Measurements from ENCODE around the gene ABCA1.

The ABCA1 gene

DNA sequence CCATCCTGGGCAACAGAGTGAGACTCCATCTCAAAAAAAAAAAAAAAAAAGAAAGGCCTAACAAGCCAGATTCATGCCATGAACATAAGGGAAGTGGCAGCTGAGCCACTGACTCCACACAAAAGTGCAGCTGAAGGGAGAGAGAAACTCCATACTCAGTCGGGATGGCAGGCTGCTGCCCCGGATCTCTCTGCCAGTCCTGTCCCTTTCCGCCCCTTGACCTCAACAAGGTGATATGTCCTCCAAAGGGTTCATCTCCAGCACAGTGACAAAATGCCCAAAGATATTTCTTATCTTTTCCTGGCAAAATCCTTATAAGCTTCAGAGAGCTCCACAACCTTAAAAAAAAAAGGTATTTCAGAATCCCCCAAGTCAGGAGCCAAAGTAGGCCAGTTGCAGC lies 52.6 kb downstream of the ABCA1 start:
- TF ChIP-seq, protein P1, sequence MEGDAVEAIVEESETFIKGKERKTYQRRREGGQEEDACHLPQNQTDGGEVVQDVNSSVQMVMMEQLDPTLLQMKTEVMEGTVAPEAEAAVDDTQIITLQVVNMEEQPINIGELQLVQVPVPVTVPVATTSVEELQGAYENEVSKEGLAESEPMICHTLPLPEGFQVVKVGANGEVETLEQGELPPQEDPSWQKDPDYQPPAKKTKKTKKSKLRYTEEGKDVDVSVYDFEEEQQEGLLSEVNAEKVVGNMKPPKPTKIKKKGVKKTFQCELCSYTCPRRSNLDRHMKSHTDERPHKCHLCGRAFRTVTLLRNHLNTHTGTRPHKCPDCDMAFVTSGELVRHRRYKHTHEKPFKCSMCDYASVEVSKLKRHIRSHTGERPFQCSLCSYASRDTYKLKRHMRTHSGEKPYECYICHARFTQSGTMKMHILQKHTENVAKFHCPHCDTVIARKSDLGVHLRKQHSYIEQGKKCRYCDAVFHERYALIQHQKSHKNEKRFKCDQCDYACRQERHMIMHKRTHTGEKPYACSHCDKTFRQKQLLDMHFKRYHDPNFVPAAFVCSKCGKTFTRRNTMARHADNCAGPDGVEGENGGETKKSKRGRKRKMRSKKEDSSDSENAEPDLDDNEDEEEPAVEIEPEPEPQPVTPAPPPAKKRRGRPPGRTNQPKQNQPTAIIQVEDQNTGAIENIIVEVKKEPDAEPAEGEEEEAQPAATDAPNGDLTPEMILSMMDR (IDR thresholded peaks at IDR 0.05), result no peak
- no peaks in the 10 kb centered on the region for H3K36me3 ChIP-seq (ENCODE audit: control insufficient read depth, insufficient read depth, low read length)
- peaks cover 4% of the 10 kb centered on the region for H3K4me1 ChIP-seq

DNA sequence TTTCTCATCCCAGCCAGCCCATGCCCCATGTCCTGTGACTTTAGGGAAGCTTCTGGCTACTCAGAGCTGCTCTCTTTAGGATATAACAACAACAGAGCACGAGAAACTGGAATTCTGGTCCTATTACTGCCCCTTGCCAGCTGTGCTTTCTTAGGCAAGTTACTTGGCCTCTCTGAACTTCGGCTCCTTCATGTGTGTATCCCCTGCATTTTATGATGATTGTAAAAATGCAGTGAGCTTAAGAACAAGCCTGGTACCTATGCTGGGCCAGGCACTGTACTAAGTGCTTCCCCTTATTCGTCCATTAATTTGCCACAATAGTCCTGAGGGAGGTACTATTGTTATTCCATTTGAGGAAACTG lies 54.5 kb downstream of the ABCA1 start:
- no peaks in the 10 kb centered on the region for H3K79me2 ChIP-seq
- peaks cover 19% of the 10 kb centered on the region for H3K4me1 ChIP-seq
- no peak overlapping the region for H3K9ac ChIP-seq

More for the DNA sequence above, 52.6 kb downstream of the ABCA1 start:
- no peaks in the 10 kb centered on the region for H3K9me3 ChIP-seq (ENCODE audit: control insufficient read depth, low read length)
- no peak overlapping the region for H3K4me3 ChIP-seq (ENCODE audit: low read depth, low read length)
- no peak overlapping the region for H3K9ac ChIP-seq
- no peaks in the 10 kb centered on the region for H3K79me2 ChIP-seq
- H2AFZ ChIP-seq, result no peak overlapping the region
- no peak overlapping the region for H3K4me2 ChIP-seq (ENCODE audit: low read length)
- no peaks in the 10 kb centered on the region for H3K27me3 ChIP-seq (ENCODE audit: control insufficient read depth, insufficient read depth, low read length)
- H3K27ac ChIP-seq, result no peak overlapping the region

DNA sequence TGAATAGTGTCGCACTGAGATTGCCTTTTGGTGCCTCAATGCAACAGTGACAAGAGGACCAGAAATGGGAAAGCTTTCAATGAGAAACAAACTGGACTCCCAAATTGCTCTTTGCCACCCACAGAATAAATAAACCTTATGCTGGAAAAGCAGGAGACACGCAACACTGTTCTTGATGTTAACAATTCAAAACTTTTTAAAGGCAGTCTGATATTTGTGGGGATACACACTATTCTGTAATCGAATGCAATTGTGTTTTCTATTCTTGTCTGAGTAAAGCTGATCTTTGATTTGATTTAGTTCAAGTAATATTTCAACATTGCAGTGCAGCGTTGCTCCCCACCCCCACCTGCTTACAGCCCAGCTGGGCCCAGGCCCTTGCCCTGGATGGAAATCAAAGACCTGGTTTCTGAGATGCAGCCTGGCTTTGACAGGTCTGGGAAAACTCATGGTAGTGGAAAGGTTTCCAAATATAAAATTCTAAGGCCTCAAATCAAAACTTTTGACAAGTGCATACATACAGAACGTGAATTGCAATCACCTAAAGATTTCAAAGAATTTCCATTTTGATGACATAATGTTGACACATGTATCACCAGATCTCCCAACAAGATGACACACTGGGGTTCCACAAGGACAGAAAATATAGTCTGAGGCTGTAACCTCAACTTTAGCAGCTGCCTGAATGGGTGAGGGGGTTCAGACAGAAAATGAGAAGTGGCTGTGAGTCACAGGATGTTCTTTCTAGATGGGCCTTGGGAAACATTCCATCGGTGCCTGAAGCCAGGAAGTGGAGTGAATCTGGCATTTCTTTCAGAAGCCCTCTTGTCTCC lies 55.1 kb downstream of the ABCA1 start:
- H3K9me3 ChIP-seq (ENCODE audit: control insufficient read depth, low read length), result no peaks in the 10 kb centered on the region
- peaks cover 22% of the 10 kb centered on the region for H3K4me1 ChIP-seq
- no peak overlapping the region for H3K9ac ChIP-seq
- H3K36me3 ChIP-seq (ENCODE audit: control insufficient read depth, insufficient read depth, low read length), result no peaks in the 10 kb centered on the region
- no peak overlapping the region for H3K4me3 ChIP-seq (ENCODE audit: low read depth, low read length)
- H3K27me3 ChIP-seq (ENCODE audit: control insufficient read depth, insufficient read depth, low read length), result no peaks in the 10 kb centered on the region
- H2AFZ ChIP-seq, result no peak overlapping the region
- H3K4me2 ChIP-seq (ENCODE audit: low read length), result no peak overlapping the region
- H3K79me2 ChIP-seq, result no peaks in the 10 kb centered on the region
- TF ChIP-seq, protein P1 (IDR thresholded peaks at IDR 0.05), result no peak
- H3K27ac ChIP-seq, result no peak overlapping the region

More for the DNA sequence above, 54.5 kb downstream of the ABCA1 start:
- no peak overlapping the region for H3K4me2 ChIP-seq (ENCODE audit: low read length)
- H3K4me3 ChIP-seq (ENCODE audit: low read depth, low read length), result no peak overlapping the region
- H3K9me3 ChIP-seq (ENCODE audit: control insufficient read depth, low read length), result no peaks in the 10 kb centered on the region
- H3K27me3 ChIP-seq (ENCODE audit: control insufficient read depth, insufficient read depth, low read length), result no peaks in the 10 kb centered on the region
- TF ChIP-seq, protein P1 (IDR thresholded peaks at IDR 0.05), result no peak
- H3K36me3 ChIP-seq (ENCODE audit: control insufficient read depth, insufficient read depth, low read length), result no peaks in the 10 kb centered on the region
- H2AFZ ChIP-seq, result no peak overlapping the region
- H3K27ac ChIP-seq, result no peak overlapping the region

DNA sequence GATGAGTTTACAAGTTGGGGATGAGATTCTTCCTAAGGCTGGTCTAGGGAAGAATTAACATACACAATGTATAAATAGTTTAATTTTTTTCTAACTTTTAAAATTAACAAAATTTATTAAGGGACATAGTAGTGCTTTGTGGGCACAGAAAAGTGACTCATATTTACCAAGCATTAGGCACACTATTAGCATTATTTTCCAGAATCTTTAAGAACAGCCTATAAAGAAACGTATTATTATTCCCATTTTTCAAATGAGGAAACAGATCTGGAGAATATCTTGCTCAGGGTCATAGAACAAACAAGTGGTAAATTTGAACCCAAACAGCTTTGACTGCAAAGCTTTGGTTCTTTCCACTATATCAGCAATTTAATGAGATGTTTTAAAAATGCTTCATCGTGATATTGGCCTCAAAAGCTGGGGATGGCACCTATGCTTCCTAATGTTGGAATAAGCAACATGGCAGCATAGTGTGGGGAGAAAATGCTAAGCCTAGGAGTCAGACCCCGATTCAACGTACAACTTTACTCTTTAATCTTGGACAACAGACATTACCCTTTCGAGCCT lies 55.9 kb downstream of the ABCA1 start:
- Histone ChIP-seq H3K27me3 (ENCODE audit: control insufficient read depth, insufficient read depth, low read length) (no peaks in the 10 kb centered on the region), H3K9me3 (ENCODE audit: control insufficient read depth, low read length) (no peaks in the 10 kb centered on the region), H3K4me1 (peaks cover 23% of the 10 kb centered on the region), H3K9ac (no peak overlapping the region), H3K27ac (no peak overlapping the region), H3K4me3 (ENCODE audit: low read depth, low read length) (no peak overlapping the region), H2AFZ (no peak overlapping the region), H3K79me2 (no peaks in the 10 kb centered on the region), H3K4me2 (ENCODE audit: low read length) (no peak overlapping the region), H3K36me3 (ENCODE audit: control insufficient read depth, insufficient read depth, low read length) (no peaks in the 10 kb centered on the region)
- TF ChIP-seq, protein P1 (IDR thresholded peaks at IDR 0.05), result no peak
